Measurements from ENCODE around the gene TARDBP. TPM values are rescaled to one million over a fixed set of nuclear protein-coding genes. Genes with fewer than 3 reads are reported as not detected.

TARDBP gene
- total and polyA plus RNA-seq, 12 donors = 66.0 to 138 (median 102) TPM

GRCh38 chr1:11023201-11023600 lies 10.7 kb downstream of the TARDBP start:
- Histone ChIP-seq H3K4me3 (no peak overlapping the region), H3K27ac (no peak overlapping the region), H3K9me3 (no peaks in the 10 kb centered on the region), H3K27me3 (no peaks in the 10 kb centered on the region), H3K36me3 (peaks cover 6 to 100% (median 66%) of the 10 kb centered on the region in 9 donors), H3K4me1 (peaks cover 0 to 11% (median 0%) of the 10 kb centered on the region in 9 donors)
- TF ChIP-seq CTCF (IDR thresholded peaks at IDR 0.05) = no peak
- ATAC-seq (no peak), DNase-seq (no peak)
- 93% methylated on average over 14 of the region's 14 CpGs for WGBS, 2 donors
- intact Hi-C loops (cut with DNase I) = loop anchor here in 1 of 10 donors (10.0 kb wide), 1 partner anchor 72 kb away; the partner anchor contains the start of gene EXOSC10

- H3K27me3 ChIP-seq = no peaks in the 10 kb centered on the region
- peaks cover 6 to 99% (median 55%) of the 10 kb centered on the region in 9 donors for H3K36me3 ChIP-seq
- peaks cover 0 to under 1% (median 0%) of the 10 kb centered on the region in 9 donors for H3K4me1 ChIP-seq
- no peak overlapping the region for H3K27ac ChIP-seq
- intact Hi-C loops (cut with DNase I) = loop anchor here in 1 of 10 donors (10.0 kb wide), 1 partner anchor 70 kb away; the partner anchor contains the start of gene EXOSC10
- H3K9me3 ChIP-seq = no peaks in the 10 kb centered on the region
- WGBS, 2 donors = 89 to 93% methylated on average over 3 of the region's 3 CpGs
- TF ChIP-seq CTCF (IDR thresholded peaks at IDR 0.05) = no peak
- DNase-seq (no peak), ATAC-seq (no peak)
- no peak overlapping the region for H3K4me3 ChIP-seq
Measured at GRCh38 chr1:11024154-11024873, 11.9 kb downstream of the TARDBP start.

- TF ChIP-seq CTCF (IDR thresholded peaks at IDR 0.05) = no peak
- ATAC-seq = no peak
- Histone ChIP-seq H3K9me3 (no peaks in the 10 kb centered on the region), H3K36me3 (peaks cover 6 to 99% (median 52%) of the 10 kb centered on the region in 9 donors), H3K4me3 (no peak overlapping the region), H3K27me3 (no peaks in the 10 kb centered on the region), H3K4me1 (no peaks in the 10 kb centered on the region), H3K27ac (no peak overlapping the region)
- intact Hi-C loops (cut with DNase I) = loop anchor here in 1 of 10 donors (10.0 kb wide), 1 partner anchor 70 kb away; the partner anchor contains the start of gene EXOSC10
- 85 to 88% methylated on average over 2 of the region's 2 CpGs for WGBS, 2 donors
- DNase-seq = no peak
Measured at GRCh38 chr1:11024874-11025203, 12.4 kb downstream of the TARDBP start.

DNA sequence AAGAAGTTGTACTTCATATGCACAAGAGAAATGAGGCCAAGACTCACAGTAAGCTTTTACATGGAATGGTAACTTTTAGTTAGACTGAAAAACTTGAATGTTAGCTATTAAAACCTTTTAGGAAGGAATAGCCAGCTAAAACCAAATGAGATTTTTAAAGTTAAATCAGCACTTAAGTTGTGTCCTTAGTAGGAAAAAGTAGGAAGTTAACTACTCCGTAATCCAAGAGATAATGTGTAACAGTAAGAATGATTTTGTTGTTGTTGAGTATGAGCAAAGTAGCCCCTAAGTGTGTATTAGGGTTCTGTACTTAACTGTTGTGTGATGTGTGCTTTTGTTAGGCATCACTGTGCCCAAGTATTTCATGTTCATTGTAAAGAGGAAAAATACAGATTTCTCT lies 13.2 kb downstream of the TARDBP start:
- TF ChIP-seq CTCF (IDR thresholded peaks at IDR 0.05) = no peak
- H3K4me3 ChIP-seq = no peak overlapping the region
- no peaks in the 10 kb centered on the region for H3K9me3 ChIP-seq
- ATAC-seq (no peak), DNase-seq (no peak)
- no peaks in the 10 kb centered on the region for H3K4me1 ChIP-seq
- intact Hi-C loops (cut with DNase I) = loop anchor here in 1 of 10 donors (10.0 kb wide), 1 partner anchor 69 kb away; the partner anchor contains the start of gene EXOSC10
- no peaks in the 10 kb centered on the region for H3K27me3 ChIP-seq
- 91 to 93% methylated on average over 1 of the region's 1 CpG for WGBS, 2 donors
- no peak overlapping the region for H3K27ac ChIP-seq
- peaks cover 6 to 99% (median 54%) of the 10 kb centered on the region in 9 donors for H3K36me3 ChIP-seq
